HG03103 (cell line): ENCODE results near the gene LCE1B.

ENCODE experiments used
- ATAC-seq: cut with Tn5 transposase; IDR thresholded peaks from one replicate; pipeline ENCODE4 v1.9.1; 2021; ENCODE audit warnings: low read depth; ENCODE audit not compliant: unreplicated experiment

Gene LCE1B, protein sequence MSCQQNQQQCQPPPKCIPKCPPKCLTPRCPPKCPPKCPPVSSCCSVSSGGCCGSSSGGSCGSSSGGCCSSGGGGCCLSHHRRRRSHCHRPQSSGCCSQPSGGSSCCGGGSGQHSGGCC

GRCh38 chr1:152811671-152812070 is at the start of gene LCE1B:
TSS of gene LCE1B (plus strand) at chr1:152811971. CDS start at chr1:152812447, 476 bp downstream.
- ATAC-seq: no peak

GRCh38 chr1:152768847-152769533 is 42.8 kb upstream of the LCE1B start:
- no peak for ATAC-seq

DNA sequence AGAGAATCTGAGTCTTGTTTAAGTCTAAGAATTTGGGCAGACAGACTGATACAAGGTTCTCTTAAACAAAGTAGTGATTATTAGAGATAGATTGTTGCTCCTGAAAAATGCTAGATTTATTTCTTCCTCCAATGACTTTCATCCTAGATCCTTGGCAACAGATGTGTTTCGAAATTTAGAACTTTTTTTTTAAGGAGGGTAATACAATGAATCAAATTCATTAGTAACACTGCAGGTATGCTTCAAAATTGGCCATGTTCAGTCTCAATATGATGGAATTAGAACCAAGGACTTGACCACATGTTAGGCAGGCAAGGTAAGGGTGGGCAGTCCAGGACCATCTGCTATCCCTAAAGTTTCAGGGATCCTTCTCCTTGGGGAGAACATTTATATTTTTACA is 41.4 kb upstream of the LCE1B start:
- ATAC-seq: no peak

GRCh38 chr1:152774875-152775274 is 36.9 kb upstream of the LCE1B start, which contains the start of gene LCE1F:
TSS of gene LCE1F (plus strand) at chr1:152775140. CDS start at chr1:152776372, 1,232 bp downstream.
- ATAC-seq: no peak

DNA sequence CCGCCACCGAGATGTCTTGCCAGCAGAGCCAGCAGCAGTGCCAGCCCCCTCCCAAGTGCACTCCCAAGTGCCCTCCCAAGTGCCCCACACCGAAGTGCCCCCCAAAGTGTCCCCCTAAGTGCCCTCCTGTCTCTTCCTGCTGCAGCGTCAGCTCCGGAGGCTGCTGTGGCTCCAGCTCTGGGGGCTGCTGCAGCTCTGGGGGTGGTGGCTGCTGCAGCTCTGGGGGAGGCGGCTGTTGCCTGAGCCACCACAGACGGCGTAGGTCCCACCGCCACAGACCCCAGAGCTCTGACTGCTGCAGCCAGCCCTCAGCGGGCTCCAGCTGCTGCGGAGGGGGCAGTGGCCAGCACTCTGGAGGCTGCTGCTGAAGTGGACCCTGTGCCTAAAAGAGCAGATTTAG is 35.4 kb upstream of the LCE1B start:
- no peak for ATAC-seq

DNA sequence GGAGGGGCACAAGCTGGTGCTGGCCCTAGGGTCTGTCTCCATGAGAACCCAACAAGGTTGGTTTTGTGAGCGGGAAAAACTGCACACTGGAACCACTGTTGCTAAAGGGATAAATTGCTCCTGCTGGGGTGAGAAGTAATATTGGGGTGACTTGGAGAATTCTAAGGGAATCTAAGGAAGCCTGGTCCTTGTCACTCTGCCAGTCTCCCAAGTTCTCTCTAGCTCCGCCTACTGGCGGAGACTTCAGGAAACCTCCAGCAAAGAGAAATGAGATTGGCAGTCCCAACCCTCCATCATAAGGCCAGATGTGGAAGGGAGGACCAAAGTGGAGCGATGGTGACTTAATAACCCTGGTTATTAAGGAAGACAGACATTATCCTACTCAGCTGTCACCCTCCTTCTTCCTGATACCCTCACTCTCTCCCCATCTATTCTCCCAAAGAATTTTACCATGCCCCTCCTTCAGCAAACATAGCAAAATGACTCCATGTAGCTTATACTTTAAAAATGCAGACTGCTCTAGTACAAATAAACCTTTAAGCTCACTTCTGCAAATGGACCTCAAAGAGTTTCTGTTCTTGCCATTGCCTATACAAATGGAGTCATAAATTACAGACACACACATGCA is 34.1 kb upstream of the LCE1B start:
- no peak for ATAC-seq

DNA sequence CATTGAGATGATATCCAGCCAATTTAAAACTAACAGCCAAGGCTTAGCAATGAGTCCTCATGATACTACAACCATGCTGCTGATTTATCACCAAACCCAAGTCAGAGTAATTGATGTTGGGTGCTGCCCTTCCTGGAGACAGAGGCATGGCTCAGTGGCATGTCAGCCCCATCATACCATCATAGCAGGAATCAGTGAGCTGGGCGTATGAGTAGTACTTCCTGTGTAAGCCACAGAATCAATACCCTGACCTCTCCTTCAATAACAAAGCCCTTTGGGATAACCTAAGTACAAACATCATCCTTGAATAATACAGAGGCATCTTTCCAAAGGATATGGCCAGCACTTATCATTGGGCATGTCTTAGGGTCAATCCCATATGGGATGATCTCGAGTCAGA is 28.7 kb upstream of the LCE1B start:
- no peak for ATAC-seq

DNA sequence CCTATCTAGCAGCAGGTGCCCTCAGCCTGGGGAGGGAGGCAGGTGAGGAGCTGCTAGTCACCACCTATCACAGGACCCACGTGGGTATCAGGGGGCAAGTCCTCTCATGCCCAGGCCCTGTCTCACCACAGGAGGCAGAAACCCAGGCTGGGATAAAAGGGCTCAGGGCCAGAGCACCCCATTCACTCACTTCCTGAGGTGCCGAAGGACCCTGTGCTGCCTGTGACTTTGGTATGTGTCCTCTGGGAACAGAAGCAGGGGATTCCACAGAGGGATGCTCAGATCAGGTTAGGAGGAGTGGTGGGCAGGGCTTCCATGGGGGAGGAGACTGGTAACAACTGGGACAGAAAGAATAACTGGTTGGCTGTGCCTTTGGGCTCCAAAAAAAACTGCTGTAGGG is 25.7 kb upstream of the LCE1B start, which contains the start of gene LCE1E:
LCE1E (plus strand) TSS at position 181 of the 400 bp plus-strand sequence. CDS start 1,043 bp downstream, outside the sequence.
- ATAC-seq: no peak

- ATAC-seq: no peak
Measured at GRCh38 chr1:152795686-152796085, 16.1 kb upstream of the LCE1B start.

DNA sequence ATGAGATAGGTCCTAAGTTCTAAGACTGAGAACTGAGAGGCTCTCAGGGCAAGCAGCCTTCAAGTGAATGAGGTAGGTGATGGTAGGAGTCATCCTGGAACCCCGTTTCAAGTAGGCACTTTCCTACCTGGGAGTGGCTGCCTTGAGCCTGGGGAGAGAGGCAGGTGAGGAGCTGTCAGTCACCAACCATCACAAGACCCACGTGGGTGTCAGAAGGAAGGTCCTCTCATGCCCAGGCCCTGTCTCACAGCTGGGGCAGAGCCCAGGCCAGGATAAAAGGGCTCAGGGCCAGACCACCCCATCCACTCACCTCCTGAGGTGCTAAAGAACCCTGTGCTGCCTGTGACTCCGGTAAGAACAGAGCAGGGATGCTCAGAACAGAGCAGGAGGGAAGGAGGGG is 15.3 kb upstream of the LCE1B start, which contains the start of gene LCE1D:
LCE1D (plus strand) TSS at position 301 of the 400 bp plus-strand sequence. CDS start 1,074 bp downstream, outside the sequence.
- no peak for ATAC-seq

DNA sequence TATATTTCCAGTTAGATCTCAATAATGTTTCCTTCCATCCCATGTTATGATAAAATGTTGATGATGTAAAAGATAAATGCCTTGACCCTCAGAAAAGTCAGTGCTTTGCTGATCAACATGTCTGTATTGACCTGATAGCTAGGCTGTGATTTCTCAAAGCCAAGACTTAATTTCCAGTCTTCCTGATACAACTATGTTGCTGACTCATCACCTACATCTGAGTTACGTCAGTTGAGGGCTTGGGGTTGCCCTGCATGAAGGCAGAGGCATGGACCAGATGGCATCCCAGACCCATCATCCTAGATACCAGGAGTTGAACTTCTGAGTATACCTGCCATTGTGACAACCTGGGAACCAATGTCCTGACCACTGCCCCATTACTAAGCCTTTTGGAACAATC is 10.4 kb upstream of the LCE1B start:
- no peak for ATAC-seq

- ATAC-seq: no peak
Measured at GRCh38 chr1:152806576-152806975, 5.2 kb upstream of the LCE1B start, which contains the start of gene LCE1C. TSS of gene LCE1C (minus strand) at chr1:152806651. CDS start at chr1:152805478, 1,173 bp downstream.

DNA sequence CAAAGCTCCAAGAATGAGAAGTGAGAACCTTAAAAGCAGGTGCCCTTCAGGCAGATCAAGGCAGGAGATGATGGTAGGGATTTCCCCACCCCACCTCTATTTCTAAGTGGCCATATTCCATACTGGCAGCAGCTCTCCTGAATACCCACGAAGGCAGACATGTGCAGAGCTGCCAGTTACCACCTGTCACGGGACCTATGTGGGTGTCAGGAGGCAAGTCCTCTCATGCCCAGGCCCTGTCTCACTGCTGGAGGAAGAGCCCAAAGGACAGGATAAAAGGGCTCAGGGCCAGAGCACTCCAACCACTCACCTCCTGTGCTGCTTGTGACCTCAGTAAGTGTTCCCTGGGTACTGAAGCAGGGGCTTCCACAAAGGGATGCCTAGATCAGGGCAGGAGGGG is 721 bp upstream of the LCE1B start:
- no peak for ATAC-seq

GRCh38 chr1:152817309-152817708 is 5.5 kb downstream of the LCE1B start:
- no peak for ATAC-seq

- ATAC-seq: no peak
Measured at GRCh38 chr1:152823294-152823693, 11.5 kb downstream of the LCE1B start.

DNA sequence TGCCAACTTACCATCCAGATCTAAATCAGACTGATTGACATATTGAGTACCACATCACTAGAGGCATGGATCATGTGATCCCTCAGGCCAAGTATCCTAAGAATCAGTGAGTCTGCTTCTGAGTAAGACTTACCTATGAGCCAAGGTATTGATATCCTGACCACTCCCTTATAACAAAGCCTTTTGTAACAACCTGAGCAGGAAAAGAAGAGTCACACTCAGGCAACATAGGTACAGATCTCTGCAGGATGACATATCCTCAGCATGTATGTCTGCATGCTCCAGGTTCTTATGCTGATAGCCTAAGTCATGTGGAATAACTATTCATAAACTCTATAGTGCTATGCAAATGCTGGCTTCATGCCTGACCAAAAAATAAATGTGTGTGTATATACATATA is 13.2 kb downstream of the LCE1B start:
- ATAC-seq: no peak

- no peak for ATAC-seq
Measured at GRCh38 chr1:152827173-152827572, 15.4 kb downstream of the LCE1B start, which contains the start of gene LCE1A. TSS of gene LCE1A (plus strand) at chr1:152827473. CDS start at chr1:152827473, 0 bp downstream.

- ATAC-seq: no peak
Measured at GRCh38 chr1:152836870-152837269, 25.1 kb downstream of the LCE1B start.

GRCh38 chr1:152842556-152842955 is 30.8 kb downstream of the LCE1B start, which contains the start of gene LCE6A:
TSS of gene LCE6A (plus strand) at chr1:152842856. CDS start at chr1:152843521, 665 bp downstream.
- no peak for ATAC-seq

DNA sequence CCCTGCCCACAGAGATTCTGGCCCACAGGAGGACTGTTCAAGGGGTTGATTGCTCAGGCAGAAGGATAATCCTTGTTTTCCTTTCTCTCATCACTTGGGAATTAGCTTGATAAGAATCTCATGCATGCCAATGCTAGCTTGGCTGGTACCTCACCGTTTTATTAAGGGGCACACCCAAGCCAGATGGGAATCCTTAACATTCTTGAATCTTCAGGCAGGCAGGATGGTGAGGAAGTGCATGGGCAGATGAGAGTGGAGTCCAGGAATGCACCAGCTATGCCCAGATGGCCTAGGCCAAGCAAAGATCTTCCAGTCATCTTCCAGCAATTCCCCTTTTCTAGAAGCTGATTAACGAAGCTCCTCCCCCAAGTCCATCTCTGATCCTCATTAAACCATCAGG is 43.9 kb downstream of the LCE1B start:
- no peak for ATAC-seq

DNA sequence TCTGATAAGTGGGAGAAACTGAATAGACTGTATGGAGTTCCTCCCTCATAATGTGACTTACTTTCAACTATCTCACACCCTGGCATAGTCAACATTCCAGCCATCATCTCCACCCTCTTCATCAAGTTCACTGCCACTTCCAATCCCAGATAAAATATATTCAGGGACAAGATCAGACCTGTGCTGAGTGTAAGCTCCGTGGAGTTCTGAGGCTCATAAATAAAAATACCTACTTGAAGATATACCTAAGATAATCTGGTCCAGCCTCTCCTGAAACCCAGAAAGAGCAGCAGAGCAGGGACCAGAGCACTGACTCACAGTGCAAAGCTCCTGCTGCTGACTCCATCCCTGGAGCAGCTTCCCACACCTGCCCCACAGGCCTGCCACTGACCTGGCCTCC is 46.3 kb downstream of the LCE1B start:
- ATAC-seq: no peak
